ENCODE data around the gene KIF16B. TPM values are rescaled to one million over a fixed set of nuclear protein-coding genes. Genes with fewer than 3 reads are reported as not detected.

Gene KIF16B
- total and polyA plus RNA-seq, 2 experiments from 2014 or later = 6.5 to 11.1 TPM

GRCh38 chr20:16541878-16542277 lies 31.4 kb downstream of the KIF16B start:
- no peak overlapping the region for H3K4me3 ChIP-seq
- no peak overlapping the region for H2AFZ ChIP-seq
- Mint-ChIP-seq H3K27ac (no peak overlapping the region), H3K4me3 (no peak overlapping the region), H3K4me1 (peaks cover 13% of the 10 kb centered on the region), H3K27me3 (ENCODE audit: insufficient read depth, low read depth, poor library complexity) (peaks cover 2% of the 10 kb centered on the region), H3K36me3 (ENCODE audit: low read depth) (peaks cover 2% of the 10 kb centered on the region; the same call in 1 of the 3 replicates), H3K9me3 (no peaks in the 10 kb centered on the region)
- H4K20me1 ChIP-seq (replicated peaks; ENCODE audit: insufficient read depth) = no peaks in the 10 kb centered on the region
- 0 out of 2 replicates have a peak, but pooled peaks cover 4% of the 10 kb centered on the region for H3K9me2 ChIP-seq (ENCODE audit: insufficient read depth)
- no peaks in the 10 kb centered on the region for H3K36me3 ChIP-seq (ENCODE audit: insufficient read depth)
- DNase-seq (ENCODE audit: low spot score) (no peak), ATAC-seq (peak; percentile 38; the same call in 2 of the 3 replicates)
- TF ChIP-seq ZNF462 (CRISPR knock-in tag; IDR thresholded peaks at IDR 0.05) (no peak), EZH2 (IDR thresholded peaks at IDR 0.05; ENCODE audit: low read depth, unreplicated experiment) (no peak), CREB1 (CRISPR knock-in tag; IDR thresholded peaks at IDR 0.05; ENCODE audit: low read depth) (no peak)
- no peak overlapping the region for H3K27ac ChIP-seq (ENCODE audit: low read depth)
- H3F3A ChIP-seq (replicated peaks; ENCODE audit: low read depth) = no peaks in the 10 kb centered on the region
- H3K4me1 ChIP-seq (ENCODE audit: insufficient read depth) = no peaks in the 10 kb centered on the region
- no peaks in the 10 kb centered on the region for H3K27me3 ChIP-seq (ENCODE audit: insufficient read depth)
- H3K79me2 ChIP-seq (replicated peaks; ENCODE audit: insufficient read depth) = 0 out of 2 replicates have a peak, but pooled peaks cover 6% of the 10 kb centered on the region
- H3K4me2 ChIP-seq = no peak overlapping the region

GRCh38 chr20:16541226-16541625 lies 32.0 kb downstream of the KIF16B start:
- DNase-seq (ENCODE audit: low spot score) (no peak), ATAC-seq (no peak)
- peaks cover 13% of the 10 kb centered on the region for H3K4me1 Mint-ChIP-seq
- Histone ChIP-seq H3K36me3 (ENCODE audit: insufficient read depth) (no peaks in the 10 kb centered on the region), H4K20me1 (replicated peaks; ENCODE audit: insufficient read depth) (no peaks in the 10 kb centered on the region), H3K79me2 (replicated peaks; ENCODE audit: insufficient read depth) (0 out of 2 replicates have a peak, but pooled peaks cover 6% of the 10 kb centered on the region), H3K4me2 (no peak overlapping the region), H3K4me1 (ENCODE audit: insufficient read depth) (no peaks in the 10 kb centered on the region), H3K27ac (ENCODE audit: low read depth) (no peak overlapping the region), H2AFZ (no peak overlapping the region), H3K27me3 (ENCODE audit: insufficient read depth) (no peaks in the 10 kb centered on the region), H3K9me2 (ENCODE audit: insufficient read depth) (0 out of 2 replicates have a peak, but pooled peaks cover 4% of the 10 kb centered on the region), H3F3A (replicated peaks; ENCODE audit: low read depth) (no peaks in the 10 kb centered on the region), H3K4me3 (no peak overlapping the region)
- H3K36me3 Mint-ChIP-seq (ENCODE audit: low read depth) = peaks cover 2% of the 10 kb centered on the region; the same call in 1 of the 3 replicates
- no peaks in the 10 kb centered on the region for H3K9me3 Mint-ChIP-seq
- H3K27ac Mint-ChIP-seq = no peak overlapping the region
- H3K27me3 Mint-ChIP-seq (ENCODE audit: insufficient read depth, low read depth, poor library complexity) = peaks cover 2% of the 10 kb centered on the region
- TF ChIP-seq ETS1 (IDR thresholded peaks at IDR 0.05) (no peak), STAT1 (IDR thresholded peaks at IDR 0.05; ENCODE audit: unreplicated experiment) (no peak), EZH2 (IDR thresholded peaks at IDR 0.05; ENCODE audit: low read depth, unreplicated experiment) (no peak)
- no peak overlapping the region for H3K4me3 Mint-ChIP-seq

Measured in GM23338 (cell line).